Gastrocnemius medialis (tissue), 4 donors: ENCODE data around the gene TARS3.

Experiments
- CTCF ChIP-seq, 5 experiments: fragments of 450-650 bp in 3 of 5; fragments of 200-600 bp in 2 of 5; sonication (generic) in 2 of 5; IDR thresholded peaks in 4 of 5; conservative IDR thresholded peaks in 1 of 5; 1 replicate in 4 of 5; 2 replicates in 1 of 5; pipeline ENCODE4 v1.5.1; 2016 to 2019; ENCODE audit warnings: antibody characterized with exemption in 5 of 5, mild to moderate bottlenecking in 3 of 5, moderate library complexity in 3 of 5
- POLR2A ChIP-seq, 2 donors: fragments of 450-650 bp; IDR thresholded peaks; one replicate each; pipeline ENCODE4 v1.6.1; 2017; ENCODE audit warnings: antibody characterized with exemption in 2 of 2, mild to moderate bottlenecking in 2 of 2, moderate library complexity in 2 of 2

- TF ChIP-seq CTCF (IDR thresholded peaks at IDR 0.05 in 4 of 5, conservative IDR thresholded peaks at IDR 0.05 in 1 of 5) (no peak), POLR2A (IDR thresholded peaks at IDR 0.05) (no peak)
Measured at GRCh38 chr15:101765772-101766456, 41.6 kb upstream of the TARS3 start.
